Loucy (cell line): ENCODE results near the gene CDK11B.

Experiments used
- CTCF ChIP-seq: fragments of 200-600 bp; sonication (generic); conservative IDR thresholded peaks from 2 replicates; pipeline ENCODE4 v1.5.1; 2014; ENCODE audit warnings: mild to moderate bottlenecking, antibody characterized with exemption, low read length
- EZH2phosphoT487 ChIP-seq: fragments of 200-600 bp; IDR thresholded peaks from 2 replicates; pipeline ENCODE4 v1.6.1; 2018; ENCODE audit warnings: antibody characterized with exemption, mild to moderate bottlenecking, moderate library complexity, borderline replicate concordance

DNA sequence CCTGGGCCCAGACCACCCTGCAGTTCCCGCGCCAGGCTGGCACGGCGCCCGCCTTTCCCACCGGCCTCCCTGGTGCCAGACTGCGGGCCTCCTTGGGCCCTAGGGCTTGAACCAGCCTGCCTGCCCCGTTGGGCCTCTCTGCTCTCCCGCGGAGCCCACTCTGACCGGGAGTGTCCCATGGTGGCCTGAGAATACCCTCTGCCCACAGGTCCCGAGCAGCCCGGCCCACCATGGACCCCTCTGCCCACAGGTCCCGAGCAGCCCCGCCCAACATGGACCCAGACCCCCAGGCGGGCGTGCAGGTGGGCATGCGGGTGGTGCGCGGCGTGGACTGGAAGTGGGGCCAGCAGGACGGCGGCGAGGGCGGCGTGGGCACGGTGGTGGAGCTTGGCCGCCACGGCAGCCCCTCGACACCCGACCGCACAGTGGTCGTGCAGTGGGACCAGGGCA lies 35.6 kb downstream of the CDK11B start:
- TF ChIP-seq CTCF (no peak), EZH2phosphoT487 (no peak)
